KMS-11 (cell line): ENCODE data around the gene ZNF423.

Source experiments
- H2AFZ ChIP-seq: fragments of 200-600 bp; sonication (generic); 2 replicates; pipeline ENCODE4 v1.6.1; 2016; ENCODE audit warnings: antibody characterized with exemption, mixed run types, low read depth
- H3K27ac ChIP-seq: fragments of 200-600 bp; sonication (generic); 2 replicates; pipeline ENCODE4 v1.6.1; 2016; ENCODE audit warnings: mild to moderate bottlenecking, mixed run types
- H3K27me3 ChIP-seq: fragments of 200-600 bp; sonication (generic); 2 replicates; pipeline ENCODE4 v1.6.1; 2017; ENCODE audit warnings: mild to moderate bottlenecking, low read depth, mixed run types, moderate library complexity; ENCODE audit not compliant: insufficient read depth
- H3K36me3 ChIP-seq: fragments of 200-600 bp; sonication (generic); 2 replicates; pipeline ENCODE4 v1.6.1; 2017; ENCODE audit warnings: mild to moderate bottlenecking, mixed run types; ENCODE audit not compliant: insufficient read depth
- H3K4me1 ChIP-seq: fragments of 200-600 bp; sonication (generic); 2 replicates; pipeline ENCODE4 v1.6.1; 2016; ENCODE audit warnings: mild to moderate bottlenecking, low read depth, mixed run types; ENCODE audit not compliant: poor library complexity, severe bottlenecking
- H3K4me2 ChIP-seq: fragments of 200-600 bp; sonication (generic); 2 replicates; pipeline ENCODE4 v1.7.0; 2016; ENCODE audit warnings: mild to moderate bottlenecking, mixed run types
- H3K4me3 ChIP-seq: fragments of 200-600 bp; sonication (generic); IDR thresholded peaks from 2 replicates; pipeline ENCODE4 v1.6.1; 2017; ENCODE audit warnings: low read depth, low read length, mixed read lengths; ENCODE audit not compliant: insufficient read depth
- H3K79me2 ChIP-seq: fragments of 200-600 bp; sonication (generic); 2 replicates; pipeline ENCODE4 v1.6.1; 2016; ENCODE audit warnings: low read depth, mixed run types; ENCODE audit not compliant: insufficient read depth
- H3K9ac ChIP-seq: fragments of 200-600 bp; sonication (generic); 2 replicates; pipeline ENCODE4 v1.6.1; 2016; ENCODE audit warnings: mild to moderate bottlenecking, mixed run types
- H4K20me1 ChIP-seq: fragments of 200-600 bp; sonication (generic); 2 replicates; pipeline ENCODE4 v1.6.1; 2016; ENCODE audit warnings: mild to moderate bottlenecking, mixed run types; ENCODE audit not compliant: insufficient read depth
- TF ChIP-seq, protein P1 (sequence below): fragments of 200-600 bp; sonication (generic); conservative IDR thresholded peaks from 2 replicates; pipeline ENCODE4 v1.6.1; 2017; ENCODE audit warnings: low read depth, mild to moderate bottlenecking, antibody characterized with exemption, low read length, moderate library complexity, mixed read lengths

The ZNF423 gene

GRCh38 chr16:49542946-49543630, 312.8 kb downstream of the ZNF423 start:
- Histone ChIP-seq H3K4me3 (no peak overlapping the region), H3K36me3 (no peaks in the 10 kb centered on the region)
- TF ChIP-seq, protein P1, sequence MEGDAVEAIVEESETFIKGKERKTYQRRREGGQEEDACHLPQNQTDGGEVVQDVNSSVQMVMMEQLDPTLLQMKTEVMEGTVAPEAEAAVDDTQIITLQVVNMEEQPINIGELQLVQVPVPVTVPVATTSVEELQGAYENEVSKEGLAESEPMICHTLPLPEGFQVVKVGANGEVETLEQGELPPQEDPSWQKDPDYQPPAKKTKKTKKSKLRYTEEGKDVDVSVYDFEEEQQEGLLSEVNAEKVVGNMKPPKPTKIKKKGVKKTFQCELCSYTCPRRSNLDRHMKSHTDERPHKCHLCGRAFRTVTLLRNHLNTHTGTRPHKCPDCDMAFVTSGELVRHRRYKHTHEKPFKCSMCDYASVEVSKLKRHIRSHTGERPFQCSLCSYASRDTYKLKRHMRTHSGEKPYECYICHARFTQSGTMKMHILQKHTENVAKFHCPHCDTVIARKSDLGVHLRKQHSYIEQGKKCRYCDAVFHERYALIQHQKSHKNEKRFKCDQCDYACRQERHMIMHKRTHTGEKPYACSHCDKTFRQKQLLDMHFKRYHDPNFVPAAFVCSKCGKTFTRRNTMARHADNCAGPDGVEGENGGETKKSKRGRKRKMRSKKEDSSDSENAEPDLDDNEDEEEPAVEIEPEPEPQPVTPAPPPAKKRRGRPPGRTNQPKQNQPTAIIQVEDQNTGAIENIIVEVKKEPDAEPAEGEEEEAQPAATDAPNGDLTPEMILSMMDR: no peak

GRCh38 chr16:49542391-49542891, 313.5 kb downstream of the ZNF423 start:
- TF ChIP-seq, protein P1: no peak
- Histone ChIP-seq H3K4me2 (no peak overlapping the region), H3K4me1 (no peaks in the 10 kb centered on the region), H3K36me3 (no peaks in the 10 kb centered on the region), H4K20me1 (no peaks in the 10 kb centered on the region), H3K9ac (no peak overlapping the region), H2AFZ (no peak overlapping the region), H3K27ac (no peak overlapping the region), H3K4me3 (no peak overlapping the region), H3K79me2 (no peaks in the 10 kb centered on the region), H3K27me3 (no peaks in the 10 kb centered on the region)

More at GRCh38 chr16:49542946-49543630, 312.8 kb downstream of the ZNF423 start:
- H3K4me1 ChIP-seq: no peaks in the 10 kb centered on the region
- no peaks in the 10 kb centered on the region for H3K27me3 ChIP-seq
- H3K9ac ChIP-seq: no peak overlapping the region
- no peak overlapping the region for H2AFZ ChIP-seq
- H3K27ac ChIP-seq: no peak overlapping the region
- H3K4me2 ChIP-seq: no peak overlapping the region
- H3K79me2 ChIP-seq: no peaks in the 10 kb centered on the region
- H4K20me1 ChIP-seq: no peaks in the 10 kb centered on the region

DNA sequence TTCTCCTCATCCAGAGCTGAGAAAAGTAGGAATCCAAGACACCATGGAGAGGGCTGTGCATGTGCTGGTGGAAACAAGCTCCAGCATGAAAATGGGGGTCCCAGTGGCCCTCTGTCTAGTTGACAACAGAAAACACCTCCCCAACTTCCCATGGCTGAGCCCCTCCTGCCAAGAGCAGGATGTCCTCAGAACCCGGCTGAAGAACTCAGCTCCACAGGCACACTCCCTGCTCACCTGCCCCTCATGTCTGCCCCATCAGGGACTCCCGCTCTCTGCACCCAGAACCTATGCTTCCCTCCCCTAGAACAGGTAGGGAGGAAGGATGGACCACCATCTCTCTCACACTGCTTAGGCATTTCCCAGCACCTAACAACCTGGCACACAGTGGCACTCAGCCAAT, 315.1 kb downstream of the ZNF423 start:
- no peaks in the 10 kb centered on the region for H4K20me1 ChIP-seq
- no peaks in the 10 kb centered on the region for H3K27me3 ChIP-seq
- H2AFZ ChIP-seq: no peak overlapping the region
- no peak overlapping the region for H3K9ac ChIP-seq
- no peaks in the 10 kb centered on the region for H3K4me1 ChIP-seq
- H3K4me2 ChIP-seq: no peak overlapping the region
- no peak overlapping the region for H3K27ac ChIP-seq
- H3K4me3 ChIP-seq: no peak overlapping the region
- H3K36me3 ChIP-seq: no peaks in the 10 kb centered on the region
- no peaks in the 10 kb centered on the region for H3K79me2 ChIP-seq
- TF ChIP-seq, protein P1: no peak

DNA sequence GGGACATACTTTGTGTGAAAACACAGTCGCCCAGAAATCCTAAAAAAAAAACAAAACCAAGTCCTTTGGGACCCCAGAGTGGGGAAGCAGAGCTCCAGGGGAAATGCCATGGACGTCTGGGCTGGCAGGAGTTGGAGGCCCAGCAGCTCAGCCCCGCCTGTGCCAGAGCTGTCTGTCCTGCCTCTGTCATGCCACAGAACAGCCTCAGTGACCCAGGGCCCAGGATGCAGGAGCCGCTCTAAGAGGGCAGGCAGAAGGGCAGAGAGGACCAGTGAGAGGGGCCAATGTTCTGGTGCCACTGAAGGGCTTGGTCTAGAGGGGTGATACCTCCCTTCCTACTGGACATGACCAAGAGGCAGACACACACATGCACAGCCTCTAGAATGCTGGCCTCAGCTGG, 316.2 kb downstream of the ZNF423 start:
- Histone ChIP-seq H4K20me1 (no peaks in the 10 kb centered on the region), H3K4me3 (no peak overlapping the region), H3K27ac (no peak overlapping the region), H3K36me3 (no peaks in the 10 kb centered on the region), H3K27me3 (no peaks in the 10 kb centered on the region), H3K9ac (no peak overlapping the region), H3K4me1 (no peaks in the 10 kb centered on the region), H2AFZ (no peak overlapping the region), H3K4me2 (no peak overlapping the region), H3K79me2 (no peaks in the 10 kb centered on the region)
- TF ChIP-seq, protein P1: no peak
